ENCODE results near the gene DHRS2. TPM values are rescaled to one million over a fixed set of nuclear protein-coding genes. Genes with fewer than 3 reads are reported as not detected.

Gene DHRS2
- total and polyA plus RNA-seq, 2 of the 4 experiments (the other 2 are of a cell fraction) = 0.12 to 0.18 TPM

GRCh38 chr14:23622990-23623389, 13.2 kb upstream of the DHRS2 start:
- no CpG with 5 or more reads among the region's 4 CpGs for WGBS, 2 experiments (ENCODE audit: extremely low coverage in 2 of 2, insufficient read length in 1 of 2)
- no peak overlapping the region for H3K4me3 ChIP-seq (ENCODE audit: insufficient read depth, low read depth, low read length)
- H3K9me1 ChIP-seq (ENCODE audit: insufficient read depth, low read length) = no peaks in the 10 kb centered on the region
- no peak for DNase-seq
- H2BK120ac ChIP-seq (ENCODE audit: low read depth, low read length) = no peak overlapping the region
- no peak overlapping the region for H3K14ac ChIP-seq (replicated peaks; ENCODE audit: low read depth, low read length)
- no peak overlapping the region for H2BK5ac ChIP-seq (ENCODE audit: low read depth, low read length, poor library complexity, severe bottlenecking)
- BruUV-seq (replicated peaks) = no TSS peak
- in situ Hi-C loops (cut with MboI; ENCODE audit: low sequenced_read_pairs) (no loop called here), dilution Hi-C loops (cut with HindIII; ENCODE audit: low sequenced_read_pairs, unreplicated experiment) (no loop called here), intact Hi-C loops (cut with micrococcal nuclease) (loop anchor here (2.0 kb wide), 1 partner anchor 28 kb away; no protein-coding TSS in a partner anchor)
- TF ChIP-seq POLR2A (IDR thresholded peaks at IDR 0.05; ENCODE audit: low read depth, low read length) = no peak
- TF ChIP-seq SMC3 (IDR thresholded peaks at IDR 0.05; ENCODE audit: low read depth, low read length) = no peak
- TF ChIP-seq MXI1 (IDR thresholded peaks at IDR 0.05; ENCODE audit: borderline replicate concordance, low read depth, low read length) = no peak
- no peak for TF ChIP-seq NFE2L2 (IDR thresholded peaks at IDR 0.05; ENCODE audit: low read depth, low read length)
- TF ChIP-seq ELK1 (IDR thresholded peaks at IDR 0.05; ENCODE audit: borderline replicate concordance, low read depth, low read length) = no peak
- TF ChIP-seq CHD1 (IDR thresholded peaks at IDR 0.05; ENCODE audit: low read depth, low read length) = no peak
- no peak for TF ChIP-seq BHLHE40 (IDR thresholded peaks at IDR 0.05; ENCODE audit: low read depth, low read length)
- TF ChIP-seq MAFK (IDR thresholded peaks at IDR 0.05; ENCODE audit: low read depth, low read length) = no peak
- TF ChIP-seq CEBPB (IDR thresholded peaks at IDR 0.05; ENCODE audit: low read depth, low read length) = no peak
- TF ChIP-seq USF2 (IDR thresholded peaks at IDR 0.05; ENCODE audit: low read depth, low read length) = no peak
- no peak for TF ChIP-seq RFX5 (IDR thresholded peaks at IDR 0.05; ENCODE audit: low read depth, low read length)
- TF ChIP-seq RAD21 (IDR thresholded peaks at IDR 0.05; ENCODE audit: low read length) = no peak
- TF ChIP-seq FOS (IDR thresholded peaks at IDR 0.05; ENCODE audit: low read depth, low read length) = no peak
- TF ChIP-seq MAZ (IDR thresholded peaks at IDR 0.05; ENCODE audit: borderline replicate concordance, low read depth, low read length) = no peak
- TF ChIP-seq CTCF (conservative IDR thresholded peaks at IDR 0.05; ENCODE audit: low read depth, low read length) = no peak
- TF ChIP-seq RCOR1 (IDR thresholded peaks at IDR 0.05; ENCODE audit: insufficient replicate concordance, low read length) = no peak
- H3K9me3 ChIP-seq (ENCODE audit: control insufficient read depth, insufficient read depth, low read length) = peaks cover 4% of the 10 kb centered on the region; the same call in 1 of the 2 replicates
- no peak overlapping the region for H2AK5ac ChIP-seq (ENCODE audit: low read depth, low read length)
- H3K79me1 ChIP-seq (ENCODE audit: low read depth in 1 of 2, low read length in 2 of 2) = no peaks in the 10 kb centered on the region
- 0 out of 2 replicates have a peak, but pooled peaks cover 2% of the 10 kb centered on the region for H3K27me3 ChIP-seq (ENCODE audit: control insufficient read depth, insufficient read depth, low read length)
- no peak overlapping the region for H4K8ac ChIP-seq (ENCODE audit: low read depth in 2 of 2, low read length in 2 of 2)
- no peak overlapping the region for H3K27ac ChIP-seq (ENCODE audit: insufficient read depth, low read length)
- H3K23ac ChIP-seq (ENCODE audit: low read depth, low read length) = no peak overlapping the region
- H4K20me1 ChIP-seq (ENCODE audit: insufficient read depth, low read length) = no peaks in the 10 kb centered on the region
- no peak overlapping the region for H3K4me2 ChIP-seq (ENCODE audit: low read depth, low read length)
- no peak overlapping the region for H2BK15ac ChIP-seq (ENCODE audit: low read depth, low read length)
- no peak overlapping the region for H2AK9ac ChIP-seq (replicated peaks; ENCODE audit: low read depth, low read length, poor library complexity)
- no peaks in the 10 kb centered on the region for H3K36me3 ChIP-seq (ENCODE audit: control insufficient read depth, insufficient read depth, low read length)
- no peak overlapping the region for H3K4ac ChIP-seq (ENCODE audit: low read depth, low read length)
- no peak overlapping the region for H4K5ac ChIP-seq (ENCODE audit: low read depth, low read length)
- ChIA-PET CTCF (no interaction called here), POLR2A (ENCODE audit: unreplicated experiment) (no interaction called here)
- H3K18ac ChIP-seq (ENCODE audit: low read depth, low read length) = no peak overlapping the region
- H2BK20ac ChIP-seq (ENCODE audit: low read depth, low read length) = no peak overlapping the region
- ATAC-seq (ENCODE audit: low read depth) = no peak
- no peak overlapping the region for H2AFZ ChIP-seq (replicated peaks; ENCODE audit: low read length, poor library complexity)
- no peak overlapping the region for H3K9ac ChIP-seq (ENCODE audit: low read depth, low read length)
- H3K56ac ChIP-seq (ENCODE audit: extremely low read depth, insufficient read depth, low read length) = no peak overlapping the region
- H4K91ac ChIP-seq (ENCODE audit: insufficient read depth, low read depth, low read length) = no peak overlapping the region
- H3K4me1 ChIP-seq (ENCODE audit: control insufficient read depth, insufficient read depth, low read length) = no peaks in the 10 kb centered on the region
